Skeletal muscle cell (primary cell): ENCODE data around the gene TMEM134.

Experiments
- DNase-seq: peaks from one replicate; pipeline ENCODE4 v3.0.0-alpha.2; 2010; ENCODE audit warnings: low read depth
- H3K4me3 ChIP-seq: 2 replicates; pipeline ENCODE4 v1.5.1; 2011; ENCODE audit warnings: low read depth, mild to moderate bottlenecking, control low read depth, low read length, moderate library complexity

The TMEM134 gene

DNA sequence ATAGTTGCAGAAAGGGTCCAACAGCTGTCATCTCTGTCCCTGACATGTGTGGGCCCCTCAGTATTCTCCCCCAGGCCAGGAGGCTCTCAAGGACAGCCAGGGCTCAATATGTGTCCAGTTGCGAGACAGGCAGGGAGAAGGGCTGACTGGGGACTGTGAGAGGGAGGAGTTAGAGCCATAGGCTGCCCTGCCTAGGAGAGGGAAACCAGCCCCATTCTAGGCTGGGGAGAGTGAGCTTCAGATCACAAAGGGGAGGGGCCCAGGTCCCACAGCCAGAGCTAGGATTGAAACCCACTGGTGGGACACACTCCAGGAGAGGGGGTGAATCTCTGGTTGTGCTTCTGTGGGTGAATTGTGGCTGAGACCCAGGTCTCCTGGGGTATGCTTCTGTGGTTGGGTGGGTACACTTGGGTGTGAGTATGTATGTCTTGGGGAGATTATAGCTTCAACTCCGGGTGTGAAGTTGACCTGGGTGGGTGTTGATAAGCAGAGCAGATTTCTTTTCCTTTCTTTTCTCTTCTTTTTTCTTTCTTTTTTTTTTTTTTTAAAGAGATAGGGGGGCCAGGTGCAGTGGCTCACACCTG lies 55.7 kb downstream of the TMEM134 start:
- H3K4me3 ChIP-seq = no peak overlapping the region
- no peak for DNase-seq

DNA sequence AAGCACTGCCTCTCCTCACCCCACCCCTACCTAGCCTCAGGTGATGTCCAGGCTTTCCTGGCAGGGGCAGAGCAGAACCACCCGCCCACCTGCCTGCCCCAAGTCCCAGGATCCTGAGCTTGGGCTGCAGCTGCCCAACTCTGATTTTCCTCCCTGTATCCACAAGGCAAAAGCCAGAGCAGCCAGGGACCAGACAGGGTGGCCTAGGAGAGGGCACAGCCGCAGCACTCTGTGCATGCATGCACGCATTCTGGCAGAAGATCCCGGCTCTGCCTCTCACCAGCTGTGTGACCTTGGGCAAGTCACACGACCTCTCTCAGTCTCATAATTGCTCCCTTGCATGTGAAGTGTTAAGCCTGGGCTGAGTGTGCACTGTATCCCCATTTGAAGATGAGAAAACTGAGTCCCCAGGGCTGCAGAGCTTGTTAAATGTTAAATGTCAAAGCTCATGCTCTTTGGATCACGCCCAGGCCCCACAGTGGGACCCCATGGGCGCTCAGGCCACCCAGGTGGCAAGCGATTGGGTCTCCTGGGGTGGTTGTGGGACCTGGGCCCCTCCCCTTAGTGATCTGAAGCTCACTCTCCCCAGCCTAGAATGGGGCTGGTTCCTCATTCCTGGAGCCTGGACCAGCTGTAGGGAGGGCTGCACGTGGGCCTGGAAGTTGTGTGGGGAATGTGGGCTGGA lies 56.4 kb downstream of the TMEM134 start:
- H3K4me3 ChIP-seq = no peak overlapping the region
- DNase-seq = no peak

DNA sequence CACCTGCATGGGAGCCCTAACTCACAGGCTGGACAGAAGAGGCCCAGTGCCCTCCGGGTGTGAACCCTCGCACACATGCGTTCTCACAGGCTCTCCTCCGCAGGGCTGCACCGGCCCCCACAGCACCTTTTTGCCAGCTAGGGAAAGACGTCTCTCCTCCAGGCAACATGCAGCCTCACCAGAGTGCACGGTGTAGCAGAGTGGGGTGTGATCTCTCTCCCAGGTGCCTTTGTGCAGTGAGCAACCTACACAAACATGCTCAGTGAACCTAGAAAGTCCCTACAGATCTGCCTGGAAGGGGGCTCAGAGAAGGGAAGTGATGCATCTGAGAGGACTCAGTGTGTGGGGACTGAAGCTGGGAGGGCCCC lies 57.3 kb downstream of the TMEM134 start:
- H3K4me3 ChIP-seq = no peak overlapping the region
- no peak for DNase-seq
